AG20443 (cell line): ENCODE data around the gene AKAP7.
"Not testable (repeated sequence)": the region's sequence is repeated elsewhere in the genome, so short reads cannot be mapped to it uniquely, and the experiment has no call there.

Experiments
- DNase-seq: peaks from one replicate; pipeline ENCODE4 v3.0.0; 2012; ENCODE audit warnings: low spot score, mixed read lengths

AKAP7 gene

GRCh38 chr6:131135244-131136020 is at the start of gene AKAP7:
Gene AKAP7, plus strand, starts transcription at chr6:131135467. Its CDS starts 297 bp downstream, at chr6:131135764.
- peak; percentile 95 for DNase-seq

- not testable (repeated sequence) for DNase-seq
Measured at GRCh38 chr6:131090339-131090738, 44.9 kb upstream of the AKAP7 start.

GRCh38 chr6:131091944-131092343 is 43.3 kb upstream of the AKAP7 start:
- not testable (repeated sequence) for DNase-seq

GRCh38 chr6:131093334-131093733 is 41.9 kb upstream of the AKAP7 start:
- DNase-seq: no peak

GRCh38 chr6:131096786-131097185 is 38.5 kb upstream of the AKAP7 start:
- no peak for DNase-seq

GRCh38 chr6:131101911-131102680 is 33.2 kb upstream of the AKAP7 start:
- no peak for DNase-seq

- no peak for DNase-seq
Measured at GRCh38 chr6:131103296-131103695, 32.0 kb upstream of the AKAP7 start.

GRCh38 chr6:131103901-131104300 is 31.4 kb upstream of the AKAP7 start:
- no peak for DNase-seq

GRCh38 chr6:131107151-131107550 is 28.1 kb upstream of the AKAP7 start:
- DNase-seq: peak; percentile 18

- no peak for DNase-seq
Measured at GRCh38 chr6:131112249-131112648, 23.0 kb upstream of the AKAP7 start.

- DNase-seq: no peak
Measured at GRCh38 chr6:131115651-131116050, 19.6 kb upstream of the AKAP7 start.

- no peak for DNase-seq
Measured at GRCh38 chr6:131116321-131116720, 18.9 kb upstream of the AKAP7 start.

- DNase-seq: peak; percentile 32
Measured at GRCh38 chr6:131116755-131117360, 18.4 kb upstream of the AKAP7 start.

- DNase-seq: no peak
Measured at GRCh38 chr6:131117878-131118277, 17.4 kb upstream of the AKAP7 start.

- peak; percentile 17 for DNase-seq
Measured at GRCh38 chr6:131122007-131122406, 13.3 kb upstream of the AKAP7 start.

GRCh38 chr6:131122516-131122915 is 12.8 kb upstream of the AKAP7 start:
- DNase-seq: no peak

GRCh38 chr6:131124336-131125071 is 10.8 kb upstream of the AKAP7 start:
- DNase-seq: no peak

GRCh38 chr6:131125431-131125830 is 9.8 kb upstream of the AKAP7 start:
- no peak for DNase-seq

- DNase-seq: no peak
Measured at GRCh38 chr6:131129689-131130553, 5.3 kb upstream of the AKAP7 start.

- no peak for DNase-seq
Measured at GRCh38 chr6:131130554-131130940, 4.7 kb upstream of the AKAP7 start.

GRCh38 chr6:131132360-131132759 is 2.9 kb upstream of the AKAP7 start:
- DNase-seq: no peak
